Measurements from ENCODE around the gene OAS2.

Gene OAS2

GRCh38 chr12:112995008-112995407, 16.7 kb downstream of the OAS2 start:
- Histone ChIP-seq H3K4me3 (ENCODE audit: low read length in 2 of 2) (no peak overlapping the region), H3K36me3 (ENCODE audit: control insufficient read depth in 2 of 2, insufficient read depth in 2 of 2, low read length in 2 of 2) (peaks cover 0 to 20% of the 10 kb centered on the region in 2 donors), H3K9ac (ENCODE audit: low read depth in 1 of 2, low read length in 2 of 2) (no peak overlapping the region), H3K9me3 (ENCODE audit: control insufficient read depth in 2 of 2, low read length in 2 of 2) (peaks cover 0 to 3% of the 10 kb centered on the region in 2 donors), H3K27me3 (ENCODE audit: control insufficient read depth in 2 of 2, insufficient read depth in 2 of 2, low read length in 2 of 2) (no peaks in the 10 kb centered on the region), H3K27ac (ENCODE audit: low read depth in 2 of 2, low read length in 2 of 2) (no peak overlapping the region), H3K4me1 (ENCODE audit: control insufficient read depth in 2 of 2, insufficient read depth in 2 of 2, low read length in 2 of 2) (no peaks in the 10 kb centered on the region)

- Histone ChIP-seq H3K36me3 (ENCODE audit: control insufficient read depth in 2 of 2, insufficient read depth in 2 of 2, low read length in 2 of 2) (peaks cover 0 to 25% of the 10 kb centered on the region in 2 donors), H3K4me1 (ENCODE audit: control insufficient read depth in 2 of 2, insufficient read depth in 2 of 2, low read length in 2 of 2) (no peaks in the 10 kb centered on the region), H3K9ac (ENCODE audit: low read depth in 1 of 2, low read length in 2 of 2) (no peak overlapping the region), H3K27ac (ENCODE audit: low read depth in 2 of 2, low read length in 2 of 2) (no peak overlapping the region), H3K4me3 (ENCODE audit: low read length in 2 of 2) (no peak overlapping the region), H3K9me3 (ENCODE audit: control insufficient read depth in 2 of 2, low read length in 2 of 2) (peaks cover 0 to 3% of the 10 kb centered on the region in 2 donors), H3K27me3 (ENCODE audit: control insufficient read depth in 2 of 2, insufficient read depth in 2 of 2, low read length in 2 of 2) (no peaks in the 10 kb centered on the region)
These were observed 18.2 kb downstream of the OAS2 start for GRCh38 chr12:112996501-112996900.

GRCh38 chr12:112997506-112997905, 19.2 kb downstream of the OAS2 start:
- H3K27ac ChIP-seq (ENCODE audit: low read depth in 2 of 2, low read length in 2 of 2): no peak overlapping the region
- H3K4me1 ChIP-seq (ENCODE audit: control insufficient read depth in 2 of 2, insufficient read depth in 2 of 2, low read length in 2 of 2): no peaks in the 10 kb centered on the region
- no peaks in the 10 kb centered on the region for H3K27me3 ChIP-seq (ENCODE audit: control insufficient read depth in 2 of 2, insufficient read depth in 2 of 2, low read length in 2 of 2)
- H3K9me3 ChIP-seq (ENCODE audit: control insufficient read depth in 2 of 2, low read length in 2 of 2): peaks cover 0 to 3% of the 10 kb centered on the region in 2 donors
- peaks cover 0 to 28% of the 10 kb centered on the region in 2 donors for H3K36me3 ChIP-seq (ENCODE audit: control insufficient read depth in 2 of 2, insufficient read depth in 2 of 2, low read length in 2 of 2)
- H3K9ac ChIP-seq (ENCODE audit: low read depth in 1 of 2, low read length in 2 of 2): no peak overlapping the region
- no peak overlapping the region for H3K4me3 ChIP-seq (ENCODE audit: low read length in 2 of 2)

- Histone ChIP-seq H3K9me3 (ENCODE audit: control insufficient read depth in 2 of 2, low read length in 2 of 2) (peaks cover 0 to 3% of the 10 kb centered on the region in 2 donors), H3K27me3 (ENCODE audit: control insufficient read depth in 2 of 2, insufficient read depth in 2 of 2, low read length in 2 of 2) (no peaks in the 10 kb centered on the region), H3K4me1 (ENCODE audit: control insufficient read depth in 2 of 2, insufficient read depth in 2 of 2, low read length in 2 of 2) (no peaks in the 10 kb centered on the region), H3K27ac (ENCODE audit: low read depth in 2 of 2, low read length in 2 of 2) (peak overlapping the region in 1 of 2 donors; percentile 17), H3K36me3 (ENCODE audit: control insufficient read depth in 2 of 2, insufficient read depth in 2 of 2, low read length in 2 of 2) (peaks cover 0 to 38% of the 10 kb centered on the region in 2 donors), H3K4me3 (ENCODE audit: low read length in 2 of 2) (no peak overlapping the region), H3K9ac (ENCODE audit: low read depth in 1 of 2, low read length in 2 of 2) (no peak overlapping the region)
These were observed 20.9 kb downstream of the OAS2 start for GRCh38 chr12:112998987-112999767.

GRCh38 chr12:113000433-113000832, 22.1 kb downstream of the OAS2 start:
- Histone ChIP-seq H3K4me1 (ENCODE audit: control insufficient read depth in 2 of 2, insufficient read depth in 2 of 2, low read length in 2 of 2) (no peaks in the 10 kb centered on the region), H3K9me3 (ENCODE audit: control insufficient read depth in 2 of 2, low read length in 2 of 2) (peaks cover 0 to 3% of the 10 kb centered on the region in 2 donors), H3K27me3 (ENCODE audit: control insufficient read depth in 2 of 2, insufficient read depth in 2 of 2, low read length in 2 of 2) (no peaks in the 10 kb centered on the region), H3K27ac (ENCODE audit: low read depth in 2 of 2, low read length in 2 of 2) (no peak overlapping the region), H3K9ac (ENCODE audit: low read depth in 1 of 2, low read length in 2 of 2) (no peak overlapping the region), H3K4me3 (ENCODE audit: low read length in 2 of 2) (no peak overlapping the region), H3K36me3 (ENCODE audit: control insufficient read depth in 2 of 2, insufficient read depth in 2 of 2, low read length in 2 of 2) (peaks cover 3 to 44% of the 10 kb centered on the region in 2 donors)

- Histone ChIP-seq H3K27me3 (ENCODE audit: control insufficient read depth in 2 of 2, insufficient read depth in 2 of 2, low read length in 2 of 2) (no peaks in the 10 kb centered on the region), H3K27ac (ENCODE audit: low read depth in 2 of 2, low read length in 2 of 2) (no peak overlapping the region), H3K9ac (ENCODE audit: low read depth in 1 of 2, low read length in 2 of 2) (no peak overlapping the region), H3K9me3 (ENCODE audit: control insufficient read depth in 2 of 2, low read length in 2 of 2) (peaks cover 0 to 3% of the 10 kb centered on the region in 2 donors), H3K4me3 (ENCODE audit: low read length in 2 of 2) (no peak overlapping the region), H3K36me3 (ENCODE audit: control insufficient read depth in 2 of 2, insufficient read depth in 2 of 2, low read length in 2 of 2) (peaks cover 11 to 46% of the 10 kb centered on the region in 2 donors), H3K4me1 (ENCODE audit: control insufficient read depth in 2 of 2, insufficient read depth in 2 of 2, low read length in 2 of 2) (no peaks in the 10 kb centered on the region)
These were observed 23.8 kb downstream of the OAS2 start for GRCh38 chr12:113002155-113002554.

GRCh38 chr12:113002676-113003075, 24.4 kb downstream of the OAS2 start:
- Histone ChIP-seq H3K9me3 (ENCODE audit: control insufficient read depth in 2 of 2, low read length in 2 of 2) (peaks cover 0 to 3% of the 10 kb centered on the region in 2 donors), H3K27me3 (ENCODE audit: control insufficient read depth in 2 of 2, insufficient read depth in 2 of 2, low read length in 2 of 2) (no peaks in the 10 kb centered on the region), H3K4me3 (ENCODE audit: low read length in 2 of 2) (no peak overlapping the region), H3K9ac (ENCODE audit: low read depth in 1 of 2, low read length in 2 of 2) (no peak overlapping the region), H3K4me1 (ENCODE audit: control insufficient read depth in 2 of 2, insufficient read depth in 2 of 2, low read length in 2 of 2) (no peaks in the 10 kb centered on the region), H3K36me3 (ENCODE audit: control insufficient read depth in 2 of 2, insufficient read depth in 2 of 2, low read length in 2 of 2) (peaks cover 12 to 47% of the 10 kb centered on the region in 2 donors), H3K27ac (ENCODE audit: low read depth in 2 of 2, low read length in 2 of 2) (no peak overlapping the region)

- Histone ChIP-seq H3K9me3 (ENCODE audit: control insufficient read depth in 2 of 2, low read length in 2 of 2) (no peaks in the 10 kb centered on the region), H3K9ac (ENCODE audit: low read depth in 1 of 2, low read length in 2 of 2) (no peak overlapping the region), H3K4me3 (ENCODE audit: low read length in 2 of 2) (no peak overlapping the region), H3K4me1 (ENCODE audit: control insufficient read depth in 2 of 2, insufficient read depth in 2 of 2, low read length in 2 of 2) (no peaks in the 10 kb centered on the region), H3K27ac (ENCODE audit: low read depth in 2 of 2, low read length in 2 of 2) (no peak overlapping the region), H3K27me3 (ENCODE audit: control insufficient read depth in 2 of 2, insufficient read depth in 2 of 2, low read length in 2 of 2) (no peaks in the 10 kb centered on the region), H3K36me3 (ENCODE audit: control insufficient read depth in 2 of 2, insufficient read depth in 2 of 2, low read length in 2 of 2) (peaks cover 12 to 40% of the 10 kb centered on the region in 2 donors)
These were observed 25.3 kb downstream of the OAS2 start for GRCh38 chr12:113003636-113004035.

GRCh38 chr12:113005762-113006161, 27.4 kb downstream of the OAS2 start:
- H3K36me3 ChIP-seq (ENCODE audit: control insufficient read depth in 2 of 2, insufficient read depth in 2 of 2, low read length in 2 of 2): peaks cover 12 to 43% of the 10 kb centered on the region in 2 donors
- no peak overlapping the region for H3K4me3 ChIP-seq (ENCODE audit: low read length in 2 of 2)
- H3K4me1 ChIP-seq (ENCODE audit: control insufficient read depth in 2 of 2, insufficient read depth in 2 of 2, low read length in 2 of 2): no peaks in the 10 kb centered on the region
- H3K9ac ChIP-seq (ENCODE audit: low read depth in 1 of 2, low read length in 2 of 2): no peak overlapping the region
- no peaks in the 10 kb centered on the region for H3K27me3 ChIP-seq (ENCODE audit: control insufficient read depth in 2 of 2, insufficient read depth in 2 of 2, low read length in 2 of 2)
- no peak overlapping the region for H3K27ac ChIP-seq (ENCODE audit: low read depth in 2 of 2, low read length in 2 of 2)
- no peaks in the 10 kb centered on the region for H3K9me3 ChIP-seq (ENCODE audit: control insufficient read depth in 2 of 2, low read length in 2 of 2)

GRCh38 chr12:113006206-113006605, 27.9 kb downstream of the OAS2 start:
- H3K36me3 ChIP-seq (ENCODE audit: control insufficient read depth in 2 of 2, insufficient read depth in 2 of 2, low read length in 2 of 2): peaks cover 12 to 42% of the 10 kb centered on the region in 2 donors

More at GRCh38 chr12:113006206-113006605, 27.9 kb downstream of the OAS2 start:
- no peaks in the 10 kb centered on the region for H3K4me1 ChIP-seq (ENCODE audit: control insufficient read depth in 2 of 2, insufficient read depth in 2 of 2, low read length in 2 of 2)
- H3K4me3 ChIP-seq (ENCODE audit: low read length in 2 of 2): no peak overlapping the region
- no peaks in the 10 kb centered on the region for H3K27me3 ChIP-seq (ENCODE audit: control insufficient read depth in 2 of 2, insufficient read depth in 2 of 2, low read length in 2 of 2)
- H3K9me3 ChIP-seq (ENCODE audit: control insufficient read depth in 2 of 2, low read length in 2 of 2): no peaks in the 10 kb centered on the region
- H3K9ac ChIP-seq (ENCODE audit: low read depth in 1 of 2, low read length in 2 of 2): no peak overlapping the region
- no peak overlapping the region for H3K27ac ChIP-seq (ENCODE audit: low read depth in 2 of 2, low read length in 2 of 2)

Data from mucosa of rectum (tissue), 2 donors.